HG03354 (cell line): Measurements from ENCODE around the gene PNKD.

ENCODE experiments used
- ATAC-seq: cut with Tn5 transposase; IDR thresholded peaks from one replicate; pipeline ENCODE4 v1.9.1; 2021; ENCODE audit warnings: mild to moderate bottlenecking; ENCODE audit not compliant: unreplicated experiment, poor library complexity, severe bottlenecking

The PNKD gene

GRCh38 chr2:218269900-218270720 lies at the start of gene PNKD, which contains the start of gene AAMP:
TSS of gene PNKD (plus strand) at chr2:218270519. CDS start at chr2:218270536, 17 bp downstream.
TSS of gene AAMP (minus strand) at chr2:218270137. CDS start at chr2:218270086, 51 bp downstream.
- peak; percentile 91 for ATAC-seq

DNA sequence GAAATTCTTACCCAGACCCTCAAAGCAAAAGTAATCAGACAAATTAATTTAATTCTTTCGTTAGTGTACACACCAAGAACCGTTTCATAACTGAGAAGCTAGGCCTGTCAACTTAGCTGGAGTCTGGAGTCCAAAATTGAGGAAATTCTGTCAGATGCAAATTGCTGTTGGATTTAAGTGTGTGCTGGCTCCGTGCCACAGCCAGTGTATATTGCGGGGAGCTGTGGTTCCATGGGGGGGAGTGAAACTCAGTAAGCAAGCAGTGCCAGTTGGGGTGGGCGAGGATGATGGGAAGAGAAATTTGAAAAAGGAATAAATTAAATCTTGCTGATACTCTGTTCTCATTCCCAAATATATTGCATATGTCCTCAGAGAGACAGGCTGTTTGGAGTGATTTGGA lies 49.3 kb upstream of the PNKD start:
- no peak for ATAC-seq

DNA sequence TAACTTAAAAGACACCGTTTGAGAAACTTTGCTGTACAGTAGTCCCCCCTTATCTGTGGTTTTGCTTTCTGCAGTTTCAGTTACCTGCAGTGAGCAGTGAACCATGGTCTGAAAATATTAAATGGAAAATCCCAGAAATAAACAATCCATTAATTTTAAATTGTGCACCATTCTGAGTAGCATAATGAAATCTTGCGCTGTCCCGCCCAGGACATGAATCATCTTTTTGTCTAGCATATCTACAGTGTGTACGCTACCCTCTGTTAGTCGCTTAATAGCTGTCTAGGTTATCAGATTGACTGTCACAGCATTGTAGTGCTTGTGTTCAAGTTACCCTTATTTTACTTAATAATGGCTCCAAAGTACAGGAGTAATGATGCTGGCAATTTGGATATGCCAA lies 47.3 kb upstream of the PNKD start:
- no peak for ATAC-seq

GRCh38 chr2:218224186-218224585 lies 46.1 kb upstream of the PNKD start:
- no peak for ATAC-seq

- ATAC-seq: no peak
Observed at GRCh38 chr2:218226903-218227302, 43.4 kb upstream of the PNKD start.

DNA sequence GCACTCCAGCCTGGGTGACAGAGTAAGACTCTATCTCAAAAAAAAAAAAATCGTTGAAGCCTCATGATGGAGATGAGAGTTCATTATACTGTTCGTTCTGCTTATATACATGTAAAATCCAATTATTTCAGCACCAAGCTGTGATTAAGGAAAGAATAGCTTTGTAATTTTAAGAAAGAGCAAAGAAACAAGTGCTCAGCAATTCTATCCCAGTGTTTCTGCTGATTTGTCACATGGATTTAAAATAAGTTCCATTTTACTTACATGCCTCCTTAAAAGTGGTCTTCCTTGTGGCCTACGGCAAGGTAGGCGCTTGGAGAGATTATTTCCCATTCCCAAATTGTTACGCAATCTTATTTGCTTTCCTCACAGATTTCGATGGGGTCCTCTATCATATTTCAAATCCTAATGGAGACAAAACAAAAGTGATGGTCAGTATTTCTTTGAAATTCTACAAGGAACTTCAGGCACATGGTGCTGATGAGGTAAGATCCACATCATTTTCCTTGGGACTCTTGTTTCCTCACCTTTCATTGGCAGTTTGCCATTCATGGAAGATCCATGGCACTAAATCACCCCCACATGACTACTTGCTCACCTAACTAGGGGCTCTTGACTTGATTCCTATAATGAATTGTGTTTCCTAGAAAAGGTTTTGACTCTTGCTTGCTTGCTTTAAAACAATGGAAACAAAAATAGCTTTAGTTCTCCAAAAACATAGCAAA lies 41.8 kb upstream of the PNKD start:
- no peak for ATAC-seq

GRCh38 chr2:218229239-218229638 lies 41.1 kb upstream of the PNKD start:
- ATAC-seq: peak; percentile 84

DNA sequence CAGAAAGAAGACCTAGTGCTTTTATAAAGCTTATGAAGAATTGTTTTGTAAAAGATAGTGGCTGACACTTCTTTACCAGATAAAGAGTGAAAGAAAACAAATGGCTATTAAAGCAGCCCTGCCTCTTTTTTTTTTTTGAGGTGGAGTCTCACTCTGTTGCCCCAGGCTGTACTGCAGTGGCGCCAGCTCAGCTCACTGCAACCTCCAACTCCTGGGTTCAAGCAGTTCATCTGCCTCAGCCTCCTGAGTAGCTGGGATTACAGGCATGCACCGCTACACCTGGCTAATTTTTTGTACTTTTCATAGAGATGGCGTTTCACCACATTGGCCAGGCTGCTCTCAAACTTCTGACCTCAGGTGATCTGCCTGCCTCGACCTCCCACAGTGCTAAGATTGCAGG lies 40.5 kb upstream of the PNKD start:
- no peak for ATAC-seq

DNA sequence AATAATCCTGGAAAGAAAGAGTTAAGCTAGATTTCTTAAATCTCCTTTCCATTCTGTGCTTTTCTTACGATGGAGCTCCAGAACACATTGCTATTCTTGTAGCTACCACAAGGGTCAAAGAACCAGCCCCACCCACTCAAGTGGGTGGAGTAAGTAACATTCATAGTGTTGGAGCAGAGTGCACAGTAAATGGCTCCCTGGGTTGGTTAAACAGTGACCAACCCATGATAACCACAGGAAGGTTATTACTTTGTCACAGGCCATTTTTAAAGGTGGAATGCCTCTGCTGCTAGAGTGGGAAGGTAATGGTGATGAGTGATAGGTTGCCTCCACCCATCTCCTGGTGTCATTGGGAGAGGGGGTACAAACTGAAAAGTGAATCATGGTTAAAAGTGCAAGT lies 39.4 kb upstream of the PNKD start:
- peak; percentile 85 for ATAC-seq

- ATAC-seq: no peak
Observed at GRCh38 chr2:218233543-218233942, 36.8 kb upstream of the PNKD start.

DNA sequence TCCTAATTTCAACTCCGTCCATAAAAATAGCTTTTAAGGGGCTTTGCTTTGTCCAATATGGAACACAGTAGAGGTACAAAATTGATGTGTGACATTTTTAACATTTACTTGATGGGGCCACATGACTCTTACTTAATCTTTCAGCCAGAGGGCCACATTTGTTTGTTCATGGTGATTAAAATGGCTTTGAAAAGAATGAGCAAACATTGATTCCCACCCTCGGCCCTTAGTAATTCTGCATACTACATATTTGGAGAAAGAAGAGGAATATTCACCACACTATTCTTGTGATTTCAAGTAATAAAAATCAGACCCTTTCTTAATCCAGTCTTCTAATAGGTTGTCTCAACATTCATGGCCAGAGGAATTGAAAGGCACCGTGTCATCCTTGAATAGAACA lies 35.8 kb upstream of the PNKD start:
- no peak for ATAC-seq

DNA sequence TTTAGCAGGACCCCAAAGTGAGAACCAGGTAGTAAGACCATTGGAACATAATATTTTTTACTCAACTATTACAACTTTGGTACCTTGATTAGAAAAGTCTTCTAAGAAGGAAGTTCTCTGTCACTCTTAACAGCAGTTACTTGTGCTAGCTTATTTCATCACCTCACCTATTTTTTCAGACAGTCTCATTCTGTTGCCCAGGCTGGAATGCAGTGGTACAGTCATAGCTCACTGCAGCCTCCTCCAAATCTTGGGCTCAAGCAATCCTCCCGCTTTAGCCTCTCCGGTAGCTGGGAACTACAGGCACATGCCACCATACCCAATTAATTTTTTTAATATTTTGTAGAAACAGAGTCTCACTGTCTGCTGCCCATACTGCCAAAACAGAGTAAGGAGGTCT lies 35.3 kb upstream of the PNKD start:
- ATAC-seq: no peak

DNA sequence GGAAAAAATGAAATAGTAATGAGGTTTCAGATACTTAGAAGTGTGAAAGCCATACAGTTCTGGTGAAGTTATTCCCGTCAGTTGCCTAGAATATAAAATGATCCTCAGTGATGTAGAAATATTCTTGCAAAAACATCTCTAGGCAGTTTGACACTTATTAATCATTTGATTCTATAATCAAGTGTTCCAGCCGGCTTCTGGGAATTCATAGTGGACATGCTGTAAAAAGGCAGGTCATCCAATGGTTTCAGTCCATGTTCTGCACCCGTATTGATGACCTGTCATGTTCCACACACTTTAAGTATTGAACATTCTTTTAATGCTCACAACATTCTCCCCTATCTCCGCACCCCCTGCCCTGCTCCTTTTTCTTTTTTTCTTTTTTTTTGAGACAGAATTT lies 33.5 kb upstream of the PNKD start:
- no peak for ATAC-seq

DNA sequence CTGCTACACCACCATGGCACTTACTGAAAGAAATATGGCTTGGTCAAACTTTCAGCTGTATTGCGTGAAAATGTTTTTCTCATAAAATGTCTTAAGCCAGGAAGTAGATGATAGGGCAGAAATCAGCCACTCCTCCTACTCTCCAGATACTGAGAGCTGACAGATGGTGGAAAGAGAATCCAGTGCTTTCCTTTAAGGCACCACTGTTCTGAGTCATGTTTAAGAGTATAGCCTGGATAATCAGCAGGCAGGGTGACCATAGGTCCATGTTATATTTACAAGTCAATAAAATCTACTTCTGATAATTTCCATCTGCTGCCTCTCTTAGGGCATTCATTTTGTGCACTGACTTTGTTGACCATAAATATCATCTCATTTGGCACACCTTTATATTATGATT lies 31.4 kb upstream of the PNKD start:
- no peak for ATAC-seq

GRCh38 chr2:218244204-218244603 lies 26.1 kb upstream of the PNKD start:
- no peak for ATAC-seq

- no peak for ATAC-seq
Observed at GRCh38 chr2:218244665-218245064, 25.7 kb upstream of the PNKD start.

GRCh38 chr2:218245214-218245613 lies 25.1 kb upstream of the PNKD start:
- no peak for ATAC-seq

- ATAC-seq: no peak
Observed at GRCh38 chr2:218249691-218250090, 20.6 kb upstream of the PNKD start.

- no peak for ATAC-seq
Observed at GRCh38 chr2:218252509-218253231, 17.6 kb upstream of the PNKD start.

DNA sequence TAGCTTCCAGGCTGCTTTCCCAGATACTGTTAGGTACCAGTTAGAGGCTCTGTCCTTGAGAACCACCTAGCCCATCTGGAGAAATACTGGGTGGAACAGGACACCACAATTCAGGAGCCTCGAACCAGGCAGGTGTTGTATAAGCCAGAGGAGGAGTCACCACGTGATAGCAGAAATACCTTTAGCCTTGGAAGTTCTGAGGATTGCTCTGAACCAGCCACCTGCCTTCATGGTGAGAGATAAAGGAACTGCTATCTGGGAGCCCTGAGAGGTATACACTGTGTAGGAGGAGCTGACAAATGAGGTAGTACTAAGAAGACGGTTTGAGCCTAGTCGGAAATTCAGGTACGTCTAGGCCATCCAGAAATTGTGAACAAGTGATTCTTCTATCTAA lies 17.1 kb upstream of the PNKD start:
- no peak for ATAC-seq

DNA sequence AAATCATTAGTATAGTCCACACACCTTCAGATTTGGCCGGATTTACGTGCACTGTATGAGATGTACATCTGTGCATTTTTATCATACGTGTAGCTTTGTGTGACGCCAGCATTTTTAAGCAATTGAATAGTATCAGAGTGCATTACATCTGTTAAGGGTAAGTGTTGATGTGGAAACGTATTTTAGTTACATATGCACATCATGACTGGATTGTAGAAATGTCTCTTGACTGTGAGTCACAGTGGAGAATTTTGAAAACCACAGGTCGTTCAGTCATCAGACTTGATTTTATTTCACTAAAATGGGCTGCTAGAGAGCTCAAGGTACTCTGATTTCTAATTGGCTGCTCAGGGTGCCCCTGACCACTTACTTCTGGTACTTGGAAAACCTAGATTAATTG lies 14.9 kb upstream of the PNKD start:
- ATAC-seq: no peak
